GM23338 (cell line): ENCODE results near the gene LY86. TPM values are rescaled to one million over a fixed set of nuclear protein-coding genes. Genes with fewer than 3 reads are reported as not detected.

Experiments used
- ATAC-seq: fragments of 200-7000 bp; cut with Tn5 transposase; 3 replicates; pipeline ENCODE4 v1.9.1; 2020
- DNase-seq: peaks from one replicate; pipeline ENCODE4 v3.0.0-alpha.2; 2015; ENCODE audit warnings: low spot score
- H2AFZ ChIP-seq: fragments of 200-600 bp; sonication (generic); 2 replicates; pipeline ENCODE4 v1.8.0; 2016; ENCODE audit warnings: antibody characterized with exemption, mild to moderate bottlenecking, moderate library complexity
- H3F3A ChIP-seq: fragments of 200-600 bp; sonication (generic); replicated peaks from 2 replicates; pipeline ENCODE4 v1.8.0; 2017; ENCODE audit warnings: antibody characterized with exemption, mixed run types, low read depth
- H3K27ac ChIP-seq: fragments of 200-600 bp; sonication (generic); 2 replicates; pipeline ENCODE4 v1.6.1; 2016; ENCODE audit warnings: low read depth
- H3K27me3 ChIP-seq: fragments of 200-600 bp; sonication (generic); 2 replicates; pipeline ENCODE4 v1.8.0; 2016; ENCODE audit warnings: mild to moderate bottlenecking, mixed run types, moderate library complexity; ENCODE audit not compliant: insufficient read depth
- H3K36me3 ChIP-seq: fragments of 200-600 bp; sonication (generic); 2 replicates; pipeline ENCODE4 v1.8.0; 2016; ENCODE audit warnings: mild to moderate bottlenecking; ENCODE audit not compliant: insufficient read depth
- H3K4me1 ChIP-seq: fragments of 200-600 bp; sonication (generic); 2 replicates; pipeline ENCODE4 v1.8.0; 2016; ENCODE audit warnings: mild to moderate bottlenecking, moderate library complexity; ENCODE audit not compliant: insufficient read depth
- H3K4me2 ChIP-seq: fragments of 200-600 bp; sonication (generic); 2 replicates; pipeline ENCODE4 v1.7.1; 2017; ENCODE audit warnings: mixed run types
- H3K4me3 ChIP-seq: fragments of 200-600 bp; sonication (generic); 2 replicates; pipeline ENCODE4 v1.6.1; 2016; ENCODE audit warnings: mixed run types
- H3K79me2 ChIP-seq: fragments of 200-600 bp; sonication (generic); replicated peaks from 2 replicates; pipeline ENCODE4 v1.8.0; 2017; ENCODE audit warnings: mild to moderate bottlenecking; ENCODE audit not compliant: insufficient read depth
- H3K9me2 ChIP-seq: fragments of 200-600 bp; sonication (generic); 2 replicates; pipeline ENCODE4 v1.8.0; 2017; ENCODE audit not compliant: insufficient read depth
- H4K20me1 ChIP-seq: fragments of 200-600 bp; sonication (generic); replicated peaks from 2 replicates; pipeline ENCODE4 v1.8.0; 2017; ENCODE audit warnings: mild to moderate bottlenecking; ENCODE audit not compliant: insufficient read depth
- H3K27ac Mint-ChIP-seq: 2 replicates; pipeline ENCODE4 v1.8.0; 2020; ENCODE audit warnings: inconsistent platforms, mild to moderate bottlenecking, moderate library complexity, mixed read lengths
- H3K27me3 Mint-ChIP-seq: 3 replicates; pipeline ENCODE4 v1.8.0; 2022; ENCODE audit warnings: low read depth, mild to moderate bottlenecking, moderate library complexity, mixed read lengths, inconsistent platforms; ENCODE audit not compliant: insufficient read depth, poor library complexity
- H3K36me3 Mint-ChIP-seq: 3 replicates; pipeline ENCODE4 v1.8.0; 2021; ENCODE audit warnings: low read depth, mild to moderate bottlenecking, inconsistent platforms, moderate library complexity, mixed read lengths
- H3K4me1 Mint-ChIP-seq: 3 replicates; pipeline ENCODE4 v1.8.0; 2020; ENCODE audit warnings: mild to moderate bottlenecking, inconsistent platforms, mixed read lengths
- H3K4me3 Mint-ChIP-seq: 3 replicates; pipeline ENCODE4 v1.8.0; 2021; ENCODE audit warnings: moderate library complexity, mild to moderate bottlenecking, inconsistent platforms, mixed read lengths
- H3K9me3 Mint-ChIP-seq: 3 replicates; pipeline ENCODE4 v1.8.0; 2020; ENCODE audit warnings: moderate library complexity, mild to moderate bottlenecking, inconsistent platforms, mixed read lengths
- CREB1 ChIP-seq: fragments of 250-450 bp; sonication (Bioruptor Pico); IDR thresholded peaks from 2 replicates; pipeline ENCODE4 v1.5.0; 2020; ENCODE audit warnings: low read depth, mild to moderate bottlenecking, moderate library complexity
- EZH2 ChIP-seq: fragments of 200-600 bp; sonication (generic); IDR thresholded peaks from one replicate; pipeline ENCODE4 v1.8.0; 2017; ENCODE audit warnings: antibody characterized with exemption, mild to moderate bottlenecking, low read depth; ENCODE audit not compliant: unreplicated experiment
- EZH2phosphoT487 ChIP-seq: fragments of 200-600 bp; sonication (generic); IDR thresholded peaks from one replicate; pipeline ENCODE4 v1.8.1; 2018; ENCODE audit warnings: antibody characterized with exemption; ENCODE audit not compliant: unreplicated experiment
- JUNB ChIP-seq: IDR thresholded peaks from one replicate; pipeline ENCODE4 v1.6.1; 2016; ENCODE audit warnings: antibody characterized with exemption; ENCODE audit not compliant: unreplicated experiment
- STAT1 ChIP-seq: IDR thresholded peaks from one replicate; pipeline ENCODE4 v1.6.1; 2016; ENCODE audit warnings: antibody characterized with exemption; ENCODE audit not compliant: unreplicated experiment
- ZNF331 ChIP-seq: fragments of 250-450 bp; sonication (Bioruptor Pico); IDR thresholded peaks from 2 replicates; pipeline ENCODE4 v1.5.0; 2020; ENCODE audit warnings: low read depth, mild to moderate bottlenecking, moderate library complexity
- polyA plus RNA-seq: library from polyadenylated mRNA; unstranded; fragments of >200 nt; fragmentation: Nextera tagmentation; extraction: Ambion mirVana; gene quantifications from 2 replicates; pipeline ENCODE4 v1.2.1, GENCODE V29; 2016
- total RNA-seq: library from RNA; depleted of rRNA; stranded (reverse); fragments of >200 nt; shearing (Covaris generic); gene quantifications from 2 replicates; pipeline ENCODE4 v1.2.3, GENCODE V29; 2014
- TF ChIP-seq, protein P1 (sequence below), 2 experiments: fragments of 200-600 bp in 1 of 2; sonication (generic) in 1 of 2; conservative IDR thresholded peaks; 2 replicates each; pipeline versions ENCODE4 v1.5.1 to v1.6.1; 2016 to 2017; ENCODE audit warnings: antibody characterized with exemption in 2 of 2, low read depth in 2 of 2, mild to moderate bottlenecking in 2 of 2, moderate library complexity in 1 of 2
- TF ChIP-seq, protein P2 (sequence below): fragments of 250-450 bp; sonication (Bioruptor Pico); IDR thresholded peaks from 2 replicates; pipeline ENCODE4 v1.5.0; 2020; ENCODE audit warnings: mild to moderate bottlenecking, moderate library complexity
- TF ChIP-seq, protein P3 (sequence below): IDR thresholded peaks from 2 replicates; pipeline ENCODE4 v1.6.1; 2016; ENCODE audit warnings: antibody characterized with exemption

The LY86 gene
- total and polyA plus RNA-seq, 2 experiments from 2014 or later: 0.29 TPM; not detected in 1

DNA sequence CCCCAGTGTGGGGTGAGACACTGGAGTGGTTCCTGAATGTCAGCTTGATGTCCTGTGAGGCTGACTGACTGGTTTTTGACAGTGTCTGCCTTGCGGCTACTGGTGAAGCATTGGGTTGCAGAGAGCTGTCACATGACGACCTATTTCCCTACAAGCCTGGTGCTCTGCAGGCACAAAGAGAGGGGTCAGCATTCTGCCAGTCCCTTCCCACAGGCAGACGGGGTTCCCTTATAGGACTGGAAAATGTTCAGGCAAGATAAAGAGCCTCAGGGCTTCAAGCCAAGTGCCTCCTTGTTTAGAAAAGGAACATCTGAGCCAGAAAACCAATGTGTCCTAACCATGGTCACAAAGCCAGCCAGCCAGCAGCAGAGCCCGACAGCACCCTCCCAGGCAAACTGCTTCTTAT lies 11.0 kb downstream of the LY86 start:
- Histone ChIP-seq H3K4me3 (no peak overlapping the region), H3K79me2 (no peaks in the 10 kb centered on the region), H3F3A (no peaks in the 10 kb centered on the region), H3K4me1 (no peaks in the 10 kb centered on the region; the same call in 1 of the 2 replicates), H2AFZ (no peak overlapping the region), H3K9me2 (no peaks in the 10 kb centered on the region), H3K36me3 (no peaks in the 10 kb centered on the region), H4K20me1 (no peaks in the 10 kb centered on the region), H3K27me3 (no peaks in the 10 kb centered on the region), H3K27ac (no peak overlapping the region), H3K4me2 (no peak overlapping the region)
- H3K4me3 Mint-ChIP-seq: no peak overlapping the region
- no peak for DNase-seq
- TF ChIP-seq JUNB (no peak), EZH2 (no peak), EZH2phosphoT487 (no peak), ZNF331 (CRISPR knock-in tag) (no peak)
- TF ChIP-seq, protein P1, sequence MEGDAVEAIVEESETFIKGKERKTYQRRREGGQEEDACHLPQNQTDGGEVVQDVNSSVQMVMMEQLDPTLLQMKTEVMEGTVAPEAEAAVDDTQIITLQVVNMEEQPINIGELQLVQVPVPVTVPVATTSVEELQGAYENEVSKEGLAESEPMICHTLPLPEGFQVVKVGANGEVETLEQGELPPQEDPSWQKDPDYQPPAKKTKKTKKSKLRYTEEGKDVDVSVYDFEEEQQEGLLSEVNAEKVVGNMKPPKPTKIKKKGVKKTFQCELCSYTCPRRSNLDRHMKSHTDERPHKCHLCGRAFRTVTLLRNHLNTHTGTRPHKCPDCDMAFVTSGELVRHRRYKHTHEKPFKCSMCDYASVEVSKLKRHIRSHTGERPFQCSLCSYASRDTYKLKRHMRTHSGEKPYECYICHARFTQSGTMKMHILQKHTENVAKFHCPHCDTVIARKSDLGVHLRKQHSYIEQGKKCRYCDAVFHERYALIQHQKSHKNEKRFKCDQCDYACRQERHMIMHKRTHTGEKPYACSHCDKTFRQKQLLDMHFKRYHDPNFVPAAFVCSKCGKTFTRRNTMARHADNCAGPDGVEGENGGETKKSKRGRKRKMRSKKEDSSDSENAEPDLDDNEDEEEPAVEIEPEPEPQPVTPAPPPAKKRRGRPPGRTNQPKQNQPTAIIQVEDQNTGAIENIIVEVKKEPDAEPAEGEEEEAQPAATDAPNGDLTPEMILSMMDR (conservative IDR thresholded peaks at IDR 0.05; ENCODE audit: low read depth in 2 of 2): no peak
- no peaks in the 10 kb centered on the region for H3K27me3 Mint-ChIP-seq
- no peaks in the 10 kb centered on the region for H3K36me3 Mint-ChIP-seq
- H3K4me1 Mint-ChIP-seq: peaks cover 6% of the 10 kb centered on the region
- ATAC-seq: no peak
- no peak overlapping the region for H3K27ac Mint-ChIP-seq
- no peaks in the 10 kb centered on the region; the same call in 2 of the 3 replicates for H3K9me3 Mint-ChIP-seq

DNA sequence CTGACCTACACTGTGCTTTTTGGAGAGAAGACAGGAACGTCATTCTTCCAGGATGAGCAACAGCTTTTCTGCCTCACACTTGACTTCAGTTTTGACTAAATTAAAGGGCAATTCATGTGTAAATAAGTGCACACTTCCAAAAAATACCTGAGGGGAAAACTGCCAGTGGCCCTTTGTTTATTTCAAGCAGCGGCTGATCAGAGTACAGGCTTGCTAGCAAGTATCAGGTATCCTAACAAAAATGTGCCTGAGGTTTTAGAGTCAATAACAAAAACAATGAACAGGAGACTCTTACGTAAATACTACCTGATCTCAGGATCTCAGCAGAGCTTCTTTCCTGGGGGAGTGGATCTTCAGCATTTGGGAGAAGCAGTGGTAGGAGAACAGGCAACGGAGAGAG lies 12.4 kb downstream of the LY86 start:
- Mint-ChIP-seq H3K27me3 (no peaks in the 10 kb centered on the region), H3K36me3 (no peaks in the 10 kb centered on the region), H3K4me1 (peaks cover 6% of the 10 kb centered on the region), H3K9me3 (no peaks in the 10 kb centered on the region; the same call in 2 of the 3 replicates), H3K27ac (no peak overlapping the region), H3K4me3 (no peak overlapping the region)
- no peak for ATAC-seq
- no peaks in the 10 kb centered on the region for H3K27me3 ChIP-seq
- no peaks in the 10 kb centered on the region for H3K9me2 ChIP-seq
- no peaks in the 10 kb centered on the region for H3K79me2 ChIP-seq
- 0 out of 2 replicates have a peak overlapping the region, but pooled peaks have one; percentile 2 for H2AFZ ChIP-seq
- H3K4me3 ChIP-seq: no peak overlapping the region
- no peak overlapping the region for H3K27ac ChIP-seq
- no peaks in the 10 kb centered on the region; the same call in 1 of the 2 replicates for H3K4me1 ChIP-seq
- H3K4me2 ChIP-seq: 0 out of 2 replicates have a peak overlapping the region, but pooled peaks have one; percentile 16
- DNase-seq: no peak
- no peaks in the 10 kb centered on the region for H3K36me3 ChIP-seq
- no peaks in the 10 kb centered on the region for H4K20me1 ChIP-seq
- no peaks in the 10 kb centered on the region for H3F3A ChIP-seq
- TF ChIP-seq, protein P2, sequence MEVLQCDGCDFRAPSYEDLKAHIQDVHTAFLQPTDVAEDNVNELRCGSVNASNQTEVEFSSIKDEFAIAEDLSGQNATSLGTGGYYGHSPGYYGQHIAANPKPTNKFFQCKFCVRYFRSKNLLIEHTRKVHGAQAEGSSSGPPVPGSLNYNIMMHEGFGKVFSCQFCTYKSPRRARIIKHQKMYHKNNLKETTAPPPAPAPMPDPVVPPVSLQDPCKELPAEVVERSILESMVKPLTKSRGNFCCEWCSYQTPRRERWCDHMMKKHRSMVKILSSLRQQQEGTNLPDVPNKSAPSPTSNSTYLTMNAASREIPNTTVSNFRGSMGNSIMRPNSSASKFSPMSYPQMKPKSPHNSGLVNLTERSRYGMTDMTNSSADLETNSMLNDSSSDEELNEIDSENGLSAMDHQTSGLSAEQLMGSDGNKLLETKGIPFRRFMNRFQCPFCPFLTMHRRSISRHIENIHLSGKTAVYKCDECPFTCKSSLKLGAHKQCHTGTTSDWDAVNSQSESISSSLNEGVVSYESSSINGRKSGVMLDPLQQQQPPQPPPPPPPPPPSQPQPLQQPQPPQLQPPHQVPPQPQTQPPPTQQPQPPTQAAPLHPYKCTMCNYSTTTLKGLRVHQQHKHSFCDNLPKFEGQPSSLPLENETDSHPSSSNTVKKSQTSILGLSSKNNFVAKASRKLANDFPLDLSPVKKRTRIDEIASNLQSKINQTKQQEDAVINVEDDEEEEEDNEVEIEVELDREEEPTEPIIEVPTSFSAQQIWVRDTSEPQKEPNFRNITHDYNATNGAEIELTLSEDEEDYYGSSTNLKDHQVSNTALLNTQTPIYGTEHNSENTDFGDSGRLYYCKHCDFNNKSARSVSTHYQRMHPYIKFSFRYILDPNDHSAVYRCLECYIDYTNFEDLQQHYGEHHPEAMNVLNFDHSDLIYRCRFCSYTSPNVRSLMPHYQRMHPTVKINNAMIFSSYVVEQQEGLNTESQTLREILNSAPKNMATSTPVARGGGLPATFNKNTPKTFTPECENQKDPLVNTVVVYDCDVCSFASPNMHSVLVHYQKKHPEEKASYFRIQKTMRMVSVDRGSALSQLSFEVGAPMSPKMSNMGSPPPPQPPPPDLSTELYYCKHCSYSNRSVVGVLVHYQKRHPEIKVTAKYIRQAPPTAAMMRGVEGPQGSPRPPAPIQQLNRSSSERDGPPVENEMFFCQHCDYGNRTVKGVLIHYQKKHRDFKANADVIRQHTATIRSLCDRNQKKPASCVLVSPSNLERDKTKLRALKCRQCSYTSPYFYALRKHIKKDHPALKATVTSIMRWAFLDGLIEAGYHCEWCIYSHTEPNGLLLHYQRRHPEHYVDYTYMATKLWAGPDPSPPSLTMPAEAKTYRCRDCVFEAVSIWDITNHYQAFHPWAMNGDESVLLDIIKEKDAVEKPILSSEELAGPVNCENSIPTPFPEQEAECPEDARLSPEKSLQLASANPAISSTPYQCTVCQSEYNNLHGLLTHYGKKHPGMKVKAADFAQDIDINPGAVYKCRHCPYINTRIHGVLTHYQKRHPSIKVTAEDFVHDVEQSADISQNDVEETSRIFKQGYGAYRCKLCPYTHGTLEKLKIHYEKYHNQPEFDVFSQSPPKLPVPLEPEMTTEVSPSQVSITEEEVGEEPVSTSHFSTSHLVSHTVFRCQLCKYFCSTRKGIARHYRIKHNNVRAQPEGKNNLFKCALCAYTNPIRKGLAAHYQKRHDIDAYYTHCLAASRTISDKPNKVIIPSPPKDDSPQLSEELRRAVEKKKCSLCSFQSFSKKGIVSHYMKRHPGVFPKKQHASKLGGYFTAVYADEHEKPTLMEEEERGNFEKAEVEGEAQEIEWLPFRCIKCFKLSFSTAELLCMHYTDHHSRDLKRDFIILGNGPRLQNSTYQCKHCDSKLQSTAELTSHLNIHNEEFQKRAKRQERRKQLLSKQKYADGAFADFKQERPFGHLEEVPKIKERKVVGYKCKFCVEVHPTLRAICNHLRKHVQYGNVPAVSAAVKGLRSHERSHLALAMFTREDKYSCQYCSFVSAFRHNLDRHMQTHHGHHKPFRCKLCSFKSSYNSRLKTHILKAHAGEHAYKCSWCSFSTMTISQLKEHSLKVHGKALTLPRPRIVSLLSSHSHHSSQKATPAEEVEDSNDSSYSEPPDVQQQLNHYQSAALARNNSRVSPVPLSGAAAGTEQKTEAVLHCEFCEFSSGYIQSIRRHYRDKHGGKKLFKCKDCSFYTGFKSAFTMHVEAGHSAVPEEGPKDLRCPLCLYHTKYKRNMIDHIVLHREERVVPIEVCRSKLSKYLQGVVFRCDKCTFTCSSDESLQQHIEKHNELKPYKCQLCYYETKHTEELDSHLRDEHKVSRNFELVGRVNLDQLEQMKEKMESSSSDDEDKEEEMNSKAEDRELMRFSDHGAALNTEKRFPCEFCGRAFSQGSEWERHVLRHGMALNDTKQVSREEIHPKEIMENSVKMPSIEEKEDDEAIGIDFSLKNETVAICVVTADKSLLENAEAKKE (CRISPR knock-in tag): no peak
- TF ChIP-seq STAT1 (no peak), ZNF331 (CRISPR knock-in tag) (no peak), CREB1 (CRISPR knock-in tag) (no peak), JUNB (no peak)
- TF ChIP-seq, protein P3, sequence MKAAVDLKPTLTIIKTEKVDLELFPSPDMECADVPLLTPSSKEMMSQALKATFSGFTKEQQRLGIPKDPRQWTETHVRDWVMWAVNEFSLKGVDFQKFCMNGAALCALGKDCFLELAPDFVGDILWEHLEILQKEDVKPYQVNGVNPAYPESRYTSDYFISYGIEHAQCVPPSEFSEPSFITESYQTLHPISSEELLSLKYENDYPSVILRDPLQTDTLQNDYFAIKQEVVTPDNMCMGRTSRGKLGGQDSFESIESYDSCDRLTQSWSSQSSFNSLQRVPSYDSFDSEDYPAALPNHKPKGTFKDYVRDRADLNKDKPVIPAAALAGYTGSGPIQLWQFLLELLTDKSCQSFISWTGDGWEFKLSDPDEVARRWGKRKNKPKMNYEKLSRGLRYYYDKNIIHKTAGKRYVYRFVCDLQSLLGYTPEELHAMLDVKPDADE: no peak
